Body of pancreas (tissue), 4 donors: Measurements from ENCODE around the gene FAM13A. TPM values are rescaled to one million over a fixed set of nuclear protein-coding genes. Genes with fewer than 3 reads are reported as not detected.

ENCODE experiments used
- ATAC-seq: fragments of 150-250 bp; one replicate; pipeline ENCODE4 v1.9.1; 2016
- DNase-seq, 4 donors: peaks; one replicate each; pipeline ENCODE4 v3.0.0-alpha.2; 2019
- H3K27ac ChIP-seq, 4 donors: fragments of 200-600 bp; sonication (generic); 1 replicate in 3 of 4; 2 replicates in 1 of 4; pipeline versions ENCODE4 v1.5.1 to v1.6.1; 2016 to 2019; ENCODE audit warnings: mild to moderate bottlenecking in 1 of 4, mixed read lengths in 1 of 4, moderate library complexity in 1 of 4
- H3K27me3 ChIP-seq, 2 donors: fragments of 200-600 bp; sonication (generic); one replicate each; pipeline ENCODE4 v1.6.0; 2016; ENCODE audit warnings: mild to moderate bottlenecking in 1 of 2
- H3K36me3 ChIP-seq, 2 donors: fragments of 200-600 bp; sonication (generic); replicated peaks in 1 of 2; 2 replicates each; pipeline ENCODE4 v1.5.1; 2016; ENCODE audit warnings: low read depth in 2 of 2; ENCODE audit not compliant: insufficient read depth in 1 of 2
- H3K4me1 ChIP-seq: fragments of 200-600 bp; sonication (generic); one replicate; pipeline ENCODE4 v1.6.0; 2016
- H3K4me3 ChIP-seq, 2 donors: fragments of 200-600 bp; sonication (generic); 1 replicate in 1 of 2; 2 replicates in 1 of 2; pipeline ENCODE4 v1.5.1; 2016 to 2019
- H3K9me3 ChIP-seq, 3 donors: fragments of 200-600 bp; sonication (generic); 1 replicate in 2 of 3; 2 replicates in 1 of 3; pipeline ENCODE4 v1.5.1; 2016
- CTCF ChIP-seq, 7 experiments: fragments of 450-650 bp in 4 of 7; fragments of 200-600 bp in 3 of 7; sonication (generic) in 3 of 7; IDR thresholded peaks; one replicate each; pipeline ENCODE4 v1.5.1; 2016 to 2019; ENCODE audit warnings: antibody characterized with exemption in 7 of 7
- POLR2A ChIP-seq, 3 donors: fragments of 450-650 bp; IDR thresholded peaks; one replicate each; pipeline ENCODE4 v1.6.1; 2016; ENCODE audit warnings: antibody characterized with exemption in 3 of 3, mild to moderate bottlenecking in 2 of 3
- WGBS, 2 donors: methylation state at CpG; one replicate each; pipeline ENCODE4 v1.1.5; 2017; 5-methylcytosine and 5-hydroxymethylcytosine counted together
- intact Hi-C: fragments of 100-400 bp; cut with DNase I; formaldehyde crosslinking; loops from one replicate; pipeline ENCODE4 v1.15.1; 2023
- total RNA-seq, 2 donors: library from RNA; depleted of rRNA; stranded (reverse); fragments of >200 nt; gene quantifications; one replicate each; pipeline ENCODE4 v1.1.0, GENCODE V29; 2016

The FAM13A gene
- total RNA-seq, 2 donors from 2014 or later: 59.1 to 64.3 TPM

GRCh38 chr4:88949605-88950004 is 107.4 kb downstream of the FAM13A start:
- TF ChIP-seq CTCF (IDR thresholded peaks at IDR 0.05) (no peak), POLR2A (IDR thresholded peaks at IDR 0.05) (no peak)
- no peaks in the 10 kb centered on the region for H3K27me3 ChIP-seq
- no peaks in the 10 kb centered on the region for H3K36me3 ChIP-seq
- ATAC-seq: no peak
- peaks cover 21% of the 10 kb centered on the region for H3K4me1 ChIP-seq
- no peak overlapping the region for H3K27ac ChIP-seq
- no peak for DNase-seq
- 26 to 38% methylated on average over 2 of the region's 2 CpGs for WGBS, 2 donors
- no peaks in the 10 kb centered on the region for H3K9me3 ChIP-seq
- H3K4me3 ChIP-seq: no peak overlapping the region
- intact Hi-C loops: no loop called here

GRCh38 chr4:88940506-88940905 is 116.5 kb downstream of the FAM13A start:
- no peak for TF ChIP-seq CTCF (IDR thresholded peaks at IDR 0.05)
- TF ChIP-seq POLR2A (IDR thresholded peaks at IDR 0.05): no peak
- H3K27me3 ChIP-seq: no peaks in the 10 kb centered on the region
- H3K4me3 ChIP-seq: no peak overlapping the region
- intact Hi-C loops: no loop called here
- DNase-seq (no peak), ATAC-seq (no peak)
- H3K36me3 ChIP-seq: no peaks in the 10 kb centered on the region
- H3K4me1 ChIP-seq: no peaks in the 10 kb centered on the region
- H3K9me3 ChIP-seq: no peaks in the 10 kb centered on the region
- 81 to 90% methylated on average over 2 of the region's 2 CpGs for WGBS, 2 donors
- H3K27ac ChIP-seq: no peak overlapping the region

- TF ChIP-seq CTCF (IDR thresholded peaks at IDR 0.05) (no peak), POLR2A (IDR thresholded peaks at IDR 0.05) (no peak)
- DNase-seq (no peak), ATAC-seq (no peak)
- Histone ChIP-seq H3K4me3 (no peak overlapping the region), H3K9me3 (no peaks in the 10 kb centered on the region), H3K27me3 (no peaks in the 10 kb centered on the region), H3K27ac (no peak overlapping the region), H3K4me1 (no peaks in the 10 kb centered on the region), H3K36me3 (no peaks in the 10 kb centered on the region)
- intact Hi-C loops: no loop called here
- WGBS, 2 donors: 52 to 67% methylated on average over 3 of the region's 3 CpGs
Observed at GRCh38 chr4:88939697-88940096, 117.3 kb downstream of the FAM13A start.

- Histone ChIP-seq H3K27me3 (no peaks in the 10 kb centered on the region), H3K9me3 (no peaks in the 10 kb centered on the region), H3K36me3 (no peaks in the 10 kb centered on the region), H3K27ac (no peak overlapping the region), H3K4me3 (no peak overlapping the region), H3K4me1 (no peaks in the 10 kb centered on the region)
- DNase-seq: no peak
- TF ChIP-seq POLR2A (IDR thresholded peaks at IDR 0.05) (no peak), CTCF (IDR thresholded peaks at IDR 0.05) (no peak)
- intact Hi-C loops: no loop called here
- ATAC-seq: no peak
Observed at GRCh38 chr4:88938138-88938537, 118.8 kb downstream of the FAM13A start.

- ATAC-seq (no peak), DNase-seq (no peak)
- Histone ChIP-seq H3K27ac (no peak overlapping the region), H3K9me3 (no peaks in the 10 kb centered on the region), H3K36me3 (no peaks in the 10 kb centered on the region), H3K4me3 (no peak overlapping the region), H3K27me3 (no peaks in the 10 kb centered on the region), H3K4me1 (no peaks in the 10 kb centered on the region)
- no peak for TF ChIP-seq POLR2A (IDR thresholded peaks at IDR 0.05)
- no peak for TF ChIP-seq CTCF (IDR thresholded peaks at IDR 0.05)
- 92 to 98% methylated on average over 2 of the region's 2 CpGs for WGBS, 2 donors
- intact Hi-C loops: no loop called here
Observed at GRCh38 chr4:88937081-88937480, 119.9 kb downstream of the FAM13A start.
